ENCODE results near the gene STAM.

- no peak for TF ChIP-seq CTCF (IDR thresholded peaks at IDR 0.05)
- no peak for TF ChIP-seq EP300 (IDR thresholded peaks at IDR 0.05)
- no peak for TF ChIP-seq POLR2A (IDR thresholded peaks at IDR 0.05)
Observed at GRCh38 chr10:17652585-17652984, 8.6 kb downstream of the STAM start.
